GM19372 (cell line): ENCODE data around the gene NANOS3.
"Not testable (repeated sequence)": the region's sequence is repeated elsewhere in the genome, so short reads cannot be mapped to it uniquely, and the experiment has no call there.

ENCODE experiments used
- ATAC-seq: cut with Tn5 transposase; IDR thresholded peaks from one replicate; pipeline ENCODE4 v1.9.1; 2021; ENCODE audit warnings: mild to moderate bottlenecking, low read depth, moderate library complexity; ENCODE audit not compliant: unreplicated experiment

The NANOS3 gene

DNA sequence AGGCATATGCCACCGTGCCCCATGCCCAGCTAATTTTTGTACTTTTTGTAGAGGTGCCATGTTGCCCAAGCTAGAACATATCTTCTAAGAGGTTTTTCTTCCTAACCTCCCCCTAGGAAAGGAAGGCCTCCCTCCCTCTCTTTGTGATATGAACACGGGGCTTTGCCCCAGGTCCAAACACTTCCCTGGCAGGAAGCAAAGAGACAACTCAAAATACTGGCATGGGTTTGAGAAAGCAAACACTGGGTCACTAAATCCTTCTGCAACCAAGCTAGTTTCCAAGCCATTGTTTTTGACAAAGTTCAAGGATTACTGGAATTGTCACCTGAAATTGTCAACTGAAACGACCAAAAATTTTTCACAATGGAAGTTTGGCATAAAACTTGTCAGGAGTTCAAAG lies 37.8 kb downstream of the NANOS3 start:
- no peak for ATAC-seq

DNA sequence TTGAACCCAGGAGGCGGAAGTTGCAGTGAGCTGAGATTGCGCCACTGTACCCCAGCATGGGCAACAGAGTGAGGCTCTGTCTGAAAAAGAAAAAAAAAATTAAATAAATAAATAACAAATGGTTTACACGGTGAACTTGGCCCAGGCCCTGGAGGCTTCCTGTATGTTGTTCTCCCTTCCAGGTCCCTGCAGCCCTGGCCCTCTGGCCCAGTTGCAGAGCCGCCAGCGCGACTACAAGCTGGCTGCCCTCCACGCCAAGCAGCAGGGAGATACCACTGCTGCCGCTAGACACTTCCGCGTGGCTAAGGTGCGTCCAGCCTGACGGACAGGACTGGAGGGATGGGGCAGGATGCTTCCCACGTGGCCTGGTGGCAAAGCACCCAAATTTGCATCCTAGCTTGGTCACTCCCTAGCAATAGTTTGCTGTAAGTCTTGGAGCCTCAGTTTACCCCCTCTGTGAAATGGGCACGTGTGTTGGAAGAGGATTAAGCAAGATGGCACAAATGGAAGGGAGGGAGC lies 41.0 kb downstream of the NANOS3 start:
- ATAC-seq, result no peak

DNA sequence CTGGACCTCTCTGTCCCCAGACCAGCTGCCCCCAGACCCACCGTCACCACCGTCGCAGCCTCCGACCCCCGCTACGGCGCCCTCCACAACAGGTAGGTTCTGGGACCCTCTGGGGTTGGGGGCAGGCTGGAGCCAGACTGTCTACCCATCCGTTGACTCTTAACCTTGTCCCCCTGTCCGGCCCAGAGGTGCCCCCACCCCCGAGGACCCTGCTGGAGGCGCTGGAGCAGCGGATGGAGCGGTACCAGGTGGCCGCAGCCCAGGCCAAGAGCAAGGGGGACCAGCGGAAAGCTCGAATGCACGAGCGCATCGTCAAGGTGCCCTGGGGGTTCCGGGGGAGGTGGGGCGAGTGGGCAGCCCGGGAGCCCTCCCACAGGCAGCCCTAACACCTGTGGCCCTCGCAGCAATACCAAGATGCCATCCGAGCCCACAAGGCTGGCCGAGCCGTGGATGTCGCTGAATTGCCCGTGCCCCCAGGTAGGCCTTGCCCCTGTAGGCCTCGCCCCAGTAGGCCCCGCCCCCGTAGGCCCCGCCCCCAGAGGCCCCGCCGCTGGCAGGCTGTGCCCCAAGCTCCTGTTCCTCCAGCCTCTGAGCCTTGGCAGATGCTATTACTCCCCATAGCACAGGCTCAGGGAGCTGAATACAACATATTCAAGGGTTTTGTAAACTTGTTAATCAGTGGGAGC lies 41.9 kb downstream of the NANOS3 start:
- ATAC-seq, result no peak

DNA sequence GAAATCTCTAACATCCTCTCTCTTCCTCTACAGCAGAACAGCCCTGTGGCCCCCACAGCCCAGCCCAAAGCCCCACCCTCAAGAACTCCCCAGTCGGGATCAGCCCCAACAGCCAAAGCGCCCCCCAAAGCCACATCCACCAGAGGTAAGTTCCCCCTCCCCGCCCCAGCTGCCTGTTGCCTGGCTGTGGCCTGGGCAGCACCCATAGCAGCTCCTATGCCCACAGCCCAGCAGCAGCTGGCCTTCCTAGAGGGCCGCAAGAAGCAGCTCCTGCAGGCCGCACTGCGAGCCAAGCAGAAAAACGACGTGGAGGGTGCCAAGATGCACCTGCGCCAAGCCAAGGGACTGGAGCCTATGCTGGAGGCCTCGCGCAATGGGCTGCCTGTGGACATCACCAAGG lies 43.6 kb downstream of the NANOS3 start:
- no peak for ATAC-seq

DNA sequence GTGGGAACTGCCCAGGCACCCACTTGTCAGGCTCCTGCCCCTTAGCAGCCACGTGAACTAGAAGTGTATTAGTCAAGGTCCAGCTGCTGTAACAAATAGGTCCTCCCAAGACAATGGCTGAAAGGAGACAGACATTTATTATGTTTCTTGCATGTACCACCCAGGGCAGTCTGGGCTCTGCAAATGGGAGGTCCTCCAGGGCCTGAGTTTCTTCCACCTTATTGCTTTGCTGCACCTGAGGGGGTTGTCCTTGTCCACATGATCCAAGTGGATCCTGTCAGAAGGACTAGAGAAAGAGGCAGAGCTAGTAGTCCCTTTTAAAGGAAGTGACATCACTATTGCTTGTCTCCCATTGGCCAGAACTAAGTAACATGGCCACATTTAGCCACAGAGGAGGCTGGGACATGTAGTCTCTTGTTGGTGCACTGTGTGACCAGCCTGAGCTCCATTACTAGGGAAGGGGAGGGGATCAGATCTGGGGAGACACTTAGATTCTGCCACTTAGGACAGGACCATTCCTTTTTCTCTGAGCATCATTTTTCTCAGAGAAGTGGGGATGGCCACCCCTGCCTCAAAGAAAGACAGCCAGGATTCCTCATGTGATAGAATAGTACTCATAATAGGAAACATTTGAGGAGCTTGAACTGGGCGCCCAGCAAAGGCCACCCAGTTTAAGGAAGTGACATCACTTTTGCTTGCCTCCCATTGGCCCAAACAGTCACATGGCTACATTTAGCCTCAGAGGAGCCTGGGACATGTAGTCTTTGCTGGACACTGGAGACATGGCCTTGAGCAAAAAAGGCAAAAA lies 44.2 kb downstream of the NANOS3 start:
- no peak for ATAC-seq

DNA sequence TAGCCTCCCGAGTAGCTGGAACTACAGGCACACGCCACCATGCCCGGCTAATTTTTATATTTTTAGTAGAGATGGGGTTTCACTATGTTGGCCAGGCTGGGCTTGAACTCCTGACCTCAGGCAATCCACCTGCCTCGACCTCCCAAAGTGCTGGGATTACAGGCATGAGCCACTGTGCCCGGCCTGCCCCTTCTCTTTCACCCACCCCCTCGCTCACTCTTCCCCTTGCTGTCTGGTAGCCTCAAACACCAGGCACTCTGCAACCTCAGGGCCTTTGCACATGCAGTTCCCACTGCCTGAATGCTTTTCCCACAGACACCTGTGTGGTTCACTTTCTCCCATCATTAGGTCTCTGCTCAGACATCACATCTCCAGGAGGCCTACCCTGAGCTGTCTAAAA lies 45.2 kb downstream of the NANOS3 start:
- not testable (repeated sequence) for ATAC-seq

DNA sequence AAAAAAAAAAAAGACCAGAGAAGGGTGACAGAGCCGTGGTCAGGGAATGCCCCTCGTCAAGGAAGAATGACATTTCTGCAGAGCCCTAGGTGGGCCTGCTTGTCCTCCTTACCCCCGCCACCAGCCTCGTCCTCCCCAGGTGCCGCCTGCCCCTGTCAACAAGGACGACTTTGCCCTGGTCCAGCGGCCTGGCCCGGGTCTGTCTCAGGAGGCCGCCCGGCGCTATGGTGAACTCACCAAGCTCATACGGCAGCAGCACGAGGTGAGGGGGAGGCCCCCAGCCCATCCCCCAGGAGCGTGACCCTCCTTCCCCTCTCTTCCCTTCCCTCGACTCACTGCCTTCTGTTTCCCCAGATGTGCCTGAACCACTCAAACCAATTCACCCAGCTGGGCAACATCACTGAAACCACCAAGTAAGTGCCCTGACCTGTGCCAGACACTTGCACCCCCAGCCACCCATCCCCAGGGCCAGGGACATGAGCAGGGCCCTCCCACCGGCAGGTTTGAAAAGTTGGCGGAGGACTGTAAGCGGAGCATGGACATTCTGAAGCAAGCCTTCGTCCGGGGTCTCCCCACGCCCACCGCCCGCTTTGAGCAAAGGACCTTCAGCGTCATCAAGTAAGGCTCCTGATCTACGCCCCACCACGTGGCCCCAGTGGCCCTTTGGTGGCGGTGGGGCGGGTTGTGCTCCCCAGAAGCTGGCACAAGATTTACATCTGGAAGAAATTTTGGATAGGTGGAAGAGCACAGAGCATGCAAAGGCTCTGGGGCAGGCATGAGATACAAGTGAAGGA lies 46.5 kb downstream of the NANOS3 start:
- ATAC-seq, result no peak

DNA sequence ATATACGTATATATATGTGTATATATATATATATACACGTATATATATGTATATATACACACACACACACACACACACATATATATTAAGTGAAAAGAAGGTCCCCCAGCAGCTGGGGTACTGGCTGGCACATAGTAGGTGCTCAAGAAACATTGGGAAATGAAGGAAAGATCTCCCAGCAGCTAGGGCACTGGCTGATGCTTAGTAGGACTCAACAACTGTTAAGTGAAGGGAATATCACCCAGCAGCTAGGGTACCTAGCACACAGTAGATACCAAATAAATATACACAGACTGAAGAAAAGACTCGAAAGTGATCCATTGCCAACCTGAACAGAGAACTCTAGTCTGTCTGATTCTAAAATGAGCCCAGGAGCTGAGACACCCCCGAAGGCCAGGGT lies 49.1 kb downstream of the NANOS3 start:
- no peak for ATAC-seq

DNA sequence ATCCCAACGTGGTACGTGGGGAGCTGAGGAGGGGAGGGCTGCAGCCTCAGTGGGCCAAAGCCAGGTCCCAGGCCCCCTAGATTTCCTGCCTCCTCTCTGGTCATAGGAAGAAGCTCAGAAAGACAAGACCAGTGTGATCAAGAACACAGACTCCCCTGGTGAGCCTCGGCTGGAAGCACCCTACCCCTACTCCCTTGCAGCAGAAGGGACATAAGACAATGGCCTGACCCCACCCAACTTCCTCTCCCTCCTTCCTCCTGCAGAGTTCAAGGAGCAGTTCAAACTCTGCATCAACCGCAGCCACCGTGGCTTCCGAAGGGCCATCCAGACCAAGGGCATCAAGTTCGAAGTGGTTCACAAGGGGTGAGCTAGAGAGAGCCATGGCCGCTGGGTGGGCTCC lies 49.8 kb downstream of the NANOS3 start:
- no peak for ATAC-seq

DNA sequence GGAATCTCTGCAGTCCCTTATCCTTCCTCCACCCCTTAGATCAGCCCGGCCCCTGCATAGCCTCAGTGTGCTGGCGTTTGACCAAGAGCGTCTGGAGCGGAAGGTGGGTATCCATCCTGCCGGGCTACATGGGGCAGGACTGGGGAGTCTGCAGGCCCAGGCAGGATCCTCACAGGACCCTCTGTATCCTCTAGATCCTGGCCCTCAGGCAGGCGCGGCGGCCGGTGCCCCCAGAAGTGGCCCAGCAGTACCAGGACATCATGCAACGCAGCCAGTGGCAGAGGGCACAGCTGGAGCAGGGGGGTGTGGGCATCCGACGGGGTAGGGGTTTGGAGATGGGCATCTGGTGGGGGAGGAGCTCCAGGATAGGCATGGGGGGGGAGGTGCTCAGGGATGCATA lies 52.4 kb downstream of the NANOS3 start:
- ATAC-seq, result no peak

DNA sequence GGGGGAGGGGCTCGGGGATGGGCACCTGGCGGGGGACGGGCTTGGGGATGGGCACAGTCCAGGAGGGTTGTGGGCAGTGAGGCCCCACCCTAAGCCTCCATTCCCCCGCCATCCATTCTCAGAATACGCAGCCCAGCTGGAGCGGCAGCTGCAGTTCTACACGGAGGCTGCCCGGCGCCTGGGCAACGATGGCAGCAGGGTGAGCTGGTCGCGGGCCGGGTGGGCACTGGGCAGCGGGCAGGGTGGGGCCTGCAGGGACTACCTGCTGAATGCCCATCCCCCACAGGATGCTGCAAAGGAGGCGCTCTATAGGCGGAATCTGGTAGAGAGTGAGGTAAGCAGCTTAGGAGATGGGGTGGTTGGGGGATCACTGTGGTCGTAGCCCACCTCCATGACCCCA lies 53.0 kb downstream of the NANOS3 start:
- no peak for ATAC-seq
